Measurements from ENCODE around the gene TMEM59L. TPM values are rescaled to one million over a fixed set of nuclear protein-coding genes. Genes with fewer than 3 reads are reported as not detected.
A peak's percentile ranks its signal among the peaks of the same experiment; 100 is the strongest.

The TMEM59L gene
- total and polyA plus RNA-seq, 10 of the 15 experiments (the other 5 are each of a cell fraction or from before 2014, with no cell fraction given): 0.06 TPM; not detected in 9

- H3K27me3 ChIP-seq (replicated peaks in 1 of 2; ENCODE audit: control insufficient read depth in 2 of 2, insufficient read depth in 2 of 2, low read length in 1 of 2): no peaks in the 10 kb centered on the region
- H3K79me2 ChIP-seq (ENCODE audit: control insufficient read depth, insufficient read depth, low read length): no peaks in the 10 kb centered on the region; the same call in 1 of the 2 replicates
- H3K4me2 ChIP-seq (ENCODE audit: control insufficient read depth, insufficient read depth): no peak overlapping the region
- in situ Hi-C loops (cut with MboI): no loop called here
- BruUV-seq (replicated peaks): no TSS peak
- H3K27ac ChIP-seq (ENCODE audit: control insufficient read depth, insufficient read depth): no peak overlapping the region
- POLR2A ChIA-PET: interaction anchor here (0.7 kb wide), 1 partner anchor 10 kb away, joined by 3 read pairs; no protein-coding TSS in a partner anchor
- no peak overlapping the region for H3K4me3 ChIP-seq
- peaks cover 9% of the 10 kb centered on the region; the same call in 1 of the 2 replicates for H4K20me1 ChIP-seq (ENCODE audit: control insufficient read depth, insufficient read depth)
- CTCF ChIA-PET: no interaction called here
- ATAC-seq (no peak), DNase-seq (ENCODE audit: low read depth, low spot score) (no peak), FAIRE-seq (no peak)
- no peak overlapping the region for H3K9ac ChIP-seq (ENCODE audit: control insufficient read depth, insufficient read depth, low read length)
- SMC1A ChIA-PET (ENCODE audit: uncharacterized antibody, unreplicated experiment): interaction anchor here (0.9 kb wide), 1 partner anchor 61 kb away, joined by 4 read pairs; no protein-coding TSS in a partner anchor
- intact Hi-C loops (cut with micrococcal nuclease; ENCODE audit: unreplicated experiment): no loop called here
- WGBS (ENCODE audit: insufficient coverage, insufficient replicate concordance, low lambda C conversion rate, missing lambda C conversion rate): 96% methylated on average over 13 of the region's 13 CpGs
- H3K36me3 ChIP-seq (ENCODE audit: control insufficient read depth in 2 of 2, insufficient read depth in 2 of 2, low read length in 1 of 2): no peaks in the 10 kb centered on the region; a peak in 2 of 4 replicates
- H2AFZ ChIP-seq (ENCODE audit: control insufficient read depth, low read depth, low read length): no peak overlapping the region
- H3K4me1 ChIP-seq (ENCODE audit: control insufficient read depth, insufficient read depth, low read length): peaks cover 18% of the 10 kb centered on the region
- TF ChIP-seq SIX5 (IDR thresholded peaks at IDR 0.05; ENCODE audit: low read depth, low read length, severe bottlenecking) (no peak), POLR2A (IDR thresholded peaks at IDR 0.05; ENCODE audit: low read depth, low read length) (no peak), ZNF384 (IDR thresholded peaks at IDR 0.05; ENCODE audit: borderline replicate concordance, low read depth, low read length) (no peak), RELA (IDR thresholded peaks at IDR 0.05; ENCODE audit: borderline replicate concordance, partially characterized antibody) (no peak), RBBP5 (conservative IDR thresholded peaks at IDR 0.05) (no peak), TBL1XR1 (IDR thresholded peaks at IDR 0.05; ENCODE audit: low read depth, low read length) (no peak)
- H3K9me3 ChIP-seq (replicated peaks; ENCODE audit: control insufficient read depth, insufficient read depth, low read length): no peaks in the 10 kb centered on the region
- RAD21 ChIA-PET (ENCODE audit: unreplicated experiment): no interaction called here
These were observed 36.3 kb downstream of the TMEM59L start for GRCh38 chr19:18648973-18649315.

- RAD21 ChIA-PET (ENCODE audit: unreplicated experiment): no interaction called here
- H2AFZ ChIP-seq (ENCODE audit: control insufficient read depth, low read depth, low read length): no peak overlapping the region
- no peak overlapping the region for H3K9ac ChIP-seq (ENCODE audit: control insufficient read depth, insufficient read depth, low read length)
- no peak for TF ChIP-seq ATF7 (IDR thresholded peaks at IDR 0.05; ENCODE audit: low read depth)
- TF ChIP-seq BHLHE40 (IDR thresholded peaks at IDR 0.05; ENCODE audit: borderline replicate concordance in 1 of 2, low read depth in 2 of 2, low read length in 1 of 2): no peak
- TF ChIP-seq E4F1 (IDR thresholded peaks at IDR 0.05; ENCODE audit: borderline replicate concordance, partially characterized antibody): no peak
- TF ChIP-seq SRF (IDR thresholded peaks at IDR 0.05; ENCODE audit: low read depth in 2 of 2, low read length in 2 of 2): 0 out of 4 replicates have a peak, but pooled peaks of 1 of the 2 experiments have one; percentile 9
- no peak for TF ChIP-seq HDAC6 (IDR thresholded peaks at IDR 0.05; ENCODE audit: unreplicated experiment)
- TF ChIP-seq GABPA (IDR thresholded peaks at IDR 0.05; ENCODE audit: low read depth): no peak
- TF ChIP-seq TCF12 (IDR thresholded peaks at IDR 0.05; ENCODE audit: low read depth, low read length): 0 out of 2 replicates have a peak, but pooled peaks have one; percentile 39
- no peak for TF ChIP-seq MXI1 (IDR thresholded peaks at IDR 0.05; ENCODE audit: low read depth, low read length)
- 79% methylated on average over 25 of the region's 25 CpGs for WGBS (ENCODE audit: insufficient coverage, insufficient replicate concordance, low lambda C conversion rate, missing lambda C conversion rate)
- BruUV-seq (replicated peaks): no TSS peak
- H3K4me1 ChIP-seq (ENCODE audit: control insufficient read depth, insufficient read depth, low read length): peaks cover 18% of the 10 kb centered on the region
- in situ Hi-C loops (cut with MboI): no loop called here
- H4K20me1 ChIP-seq (ENCODE audit: control insufficient read depth, insufficient read depth): peaks cover 9% of the 10 kb centered on the region; the same call in 1 of the 2 replicates
- POLR2A ChIA-PET: interaction anchor here (0.7 kb wide), 1 partner anchor 11 kb away, joined by 3 read pairs; no protein-coding TSS in a partner anchor
- ATAC-seq (peak; percentile 79), FAIRE-seq (peak; percentile 68), DNase-seq (ENCODE audit: low read depth, low spot score) (no peak)
- no peak overlapping the region for H3K27ac ChIP-seq (ENCODE audit: control insufficient read depth, insufficient read depth)
- H3K27me3 ChIP-seq (replicated peaks in 1 of 2; ENCODE audit: control insufficient read depth in 2 of 2, insufficient read depth in 2 of 2, low read length in 1 of 2): no peaks in the 10 kb centered on the region
- SMC1A ChIA-PET (ENCODE audit: uncharacterized antibody, unreplicated experiment): interaction anchor here (0.9 kb wide), 1 partner anchor 62 kb away, joined by 4 read pairs; no protein-coding TSS in a partner anchor
- peak overlapping the region; percentile 0; the same call in 1 of the 2 replicates for H3K4me2 ChIP-seq (ENCODE audit: control insufficient read depth, insufficient read depth)
- H3K79me2 ChIP-seq (ENCODE audit: control insufficient read depth, insufficient read depth, low read length): no peaks in the 10 kb centered on the region; the same call in 1 of the 2 replicates
- CTCF ChIA-PET: no interaction called here
- H3K4me3 ChIP-seq: no peak overlapping the region; the same call in 1 of the 2 replicates
- H3K9me3 ChIP-seq (replicated peaks; ENCODE audit: control insufficient read depth, insufficient read depth, low read length): no peaks in the 10 kb centered on the region
- H3K36me3 ChIP-seq (ENCODE audit: control insufficient read depth in 2 of 2, insufficient read depth in 2 of 2, low read length in 1 of 2): no peaks in the 10 kb centered on the region; a peak in 2 of 4 replicates
- intact Hi-C loops (cut with micrococcal nuclease; ENCODE audit: unreplicated experiment): no loop called here
These were observed 36.8 kb downstream of the TMEM59L start for GRCh38 chr19:18649371-18650020.
